Measurements from ENCODE around the gene EXOC6.

EXOC6 gene

GRCh38 chr10:93067443-93068365 lies 219.4 kb downstream of the EXOC6 start:
- DNase-seq: no peak

GRCh38 chr10:93068411-93069244 lies 220.3 kb downstream of the EXOC6 start:
- no peak for DNase-seq

GRCh38 chr10:93069245-93069561 lies 220.9 kb downstream of the EXOC6 start:
- DNase-seq: no peak

- no peak for DNase-seq
These were observed 222.3 kb downstream of the EXOC6 start for GRCh38 chr10:93070378-93071176.

- no peak for DNase-seq
These were observed 222.8 kb downstream of the EXOC6 start for GRCh38 chr10:93071177-93071472.

- no peak for DNase-seq
These were observed 223.4 kb downstream of the EXOC6 start for GRCh38 chr10:93071674-93072224.

GRCh38 chr10:93072225-93072712 lies 223.9 kb downstream of the EXOC6 start:
- DNase-seq: no peak

- no peak for DNase-seq
These were observed 224.6 kb downstream of the EXOC6 start for GRCh38 chr10:93072713-93073538.

- no peak for DNase-seq
These were observed 225.3 kb downstream of the EXOC6 start, which contains the start of gene CYP26A1 for GRCh38 chr10:93073539-93074146. Gene CYP26A1, plus strand, starts transcription at chr10:93073893. Its CDS starts 42 bp downstream, at chr10:93073935.

- DNase-seq: no peak
These were observed 225.9 kb downstream of the EXOC6 start for GRCh38 chr10:93074147-93074596.

GRCh38 chr10:93074597-93075368 lies 226.5 kb downstream of the EXOC6 start:
- no peak for DNase-seq

- no peak for DNase-seq
These were observed 227.3 kb downstream of the EXOC6 start for GRCh38 chr10:93075369-93076221.

GRCh38 chr10:93076871-93077270 lies 228.6 kb downstream of the EXOC6 start:
- no peak for DNase-seq

GRCh38 chr10:93077860-93078337 lies 229.6 kb downstream of the EXOC6 start:
- DNase-seq: no peak

- DNase-seq: no peak
These were observed 231.5 kb downstream of the EXOC6 start for GRCh38 chr10:93079663-93080349.

GRCh38 chr10:93080350-93081046 lies 232.2 kb downstream of the EXOC6 start:
- DNase-seq: peak; percentile 36

GRCh38 chr10:93081318-93081717 lies 233.0 kb downstream of the EXOC6 start:
- no peak for DNase-seq

- DNase-seq: no peak
These were observed 233.5 kb downstream of the EXOC6 start for GRCh38 chr10:93081834-93082233.
